Epithelial cell of umbilical artery (primary cell): ENCODE measurements around the gene TSSK6. TPM values are rescaled to one million over a fixed set of nuclear protein-coding genes. Genes with fewer than 3 reads are reported as not detected.

Experiments used
- total RNA-seq: library from RNA; depleted of rRNA; stranded (reverse); fragments of >200 nt; gene quantifications from 2 replicates; pipeline ENCODE4 v1.2.3, GENCODE V29; 2014

Gene TSSK6
- 0.32 and 0.76 TPM in 2 replicates for total RNA-seq

GRCh38 chr19:19514881-19515641 lies at the start of gene TSSK6:
Gene TSSK6, minus strand, starts transcription at chr19:19515548. Its CDS starts 121 bp downstream, at chr19:19515427.

GRCh38 chr19:19538061-19538784 lies 22.9 kb upstream of the TSSK6 start, which contains the start of gene CILP2:
Gene CILP2, plus strand, starts transcription at chr19:19538265. Its CDS starts 85 bp downstream, at chr19:19538350.

DNA sequence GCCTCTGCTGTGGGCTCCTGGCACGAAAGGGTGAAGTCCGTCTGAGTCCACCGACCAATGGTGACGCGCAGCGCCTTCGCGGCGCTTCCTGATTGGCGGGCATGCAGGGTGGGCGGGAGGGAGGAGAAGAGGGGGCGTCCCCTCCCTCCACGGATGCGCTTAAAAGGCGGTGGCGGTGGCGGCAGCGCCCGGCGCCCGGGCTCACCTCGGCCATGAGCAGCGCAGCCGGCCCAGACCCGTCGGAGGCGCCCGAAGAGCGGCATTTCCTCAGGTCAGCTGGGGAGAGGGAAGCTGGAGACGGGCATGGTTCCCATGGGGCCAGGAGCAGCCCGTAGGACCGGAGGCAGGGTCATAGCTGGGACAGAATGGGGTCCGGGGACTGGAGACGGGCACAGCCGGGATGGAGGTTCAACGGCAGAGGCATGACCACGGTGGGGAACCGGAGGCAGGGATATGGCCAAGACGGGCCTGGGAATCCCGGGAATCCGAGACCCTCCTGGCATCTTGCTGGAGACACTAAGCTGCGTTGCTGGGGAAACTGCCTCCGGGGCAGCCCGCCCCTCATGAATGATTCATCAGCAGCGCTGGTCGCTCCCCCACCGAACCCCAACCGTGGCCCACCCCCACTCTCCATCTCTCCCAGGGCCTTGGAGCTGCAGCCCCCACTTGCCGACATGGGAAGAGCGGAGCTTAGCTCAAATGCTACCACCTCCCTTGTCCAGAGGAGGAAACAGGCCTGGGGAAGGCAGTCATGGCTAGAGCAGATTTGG lies 13.6 kb upstream of the TSSK6 start, which contains the start of gene YJEFN3:
TSS of gene YJEFN3 (plus strand) at position 191 of the 770 bp plus-strand sequence. CDS start at position 213, 22 bp downstream.

GRCh38 chr19:19515642-19516519 lies 533 bp upstream of the TSSK6 start, which contains the start of gene NDUFA13:
Gene NDUFA13, plus strand, starts transcription at chr19:19516225. Its CDS starts 14 bp downstream, at chr19:19516239.

Other genes starting within 250 kb of the TSSK6 start
- gene TM6SF2, start 242.2 kb downstream of the TSSK6 start, total RNA-seq, result under 0.01 TPM in 1 of 2 replicates, not detected in the other
- 15.6 and 20.1 TPM in 2 replicates for gene SUGP1, start 195.0 kb downstream of the TSSK6 start, total RNA-seq
- gene MAU2, start 194.7 kb downstream of the TSSK6 start, total RNA-seq, result 24.7 and 27.4 TPM in 2 replicates
- gene GATAD2A, start 109.9 kb downstream of the TSSK6 start, total RNA-seq, result 46.8 and 51.0 TPM in 2 replicates
- gene NDUFA13, start 677 bp upstream of the TSSK6 start, total RNA-seq, result 50.8 and 253 TPM in 2 replicates
- gene YJEFN3, start 13.4 kb upstream of the TSSK6 start, total RNA-seq, result under 0.01 and 1.2 TPM in 2 replicates
- gene CILP2, start 22.7 kb upstream of the TSSK6 start, total RNA-seq, result not detected in 2 replicates
- gene PBX4, start 103.1 kb upstream of the TSSK6 start, total RNA-seq, result not detected in 2 replicates
- gene LPAR2, start 112.7 kb upstream of the TSSK6 start, total RNA-seq, result 0.30 and 0.32 TPM in 2 replicates
- 4.3 and 10.7 TPM in 2 replicates for gene GMIP, start 128.1 kb upstream of the TSSK6 start, total RNA-seq
- 21.6 and 49.7 TPM in 2 replicates for gene ATP13A1, start 148.1 kb upstream of the TSSK6 start, total RNA-seq
- gene ZNF101, start 153.3 kb upstream of the TSSK6 start, total RNA-seq, result 8.1 and 13.4 TPM in 2 replicates
- 4.9 and 5.3 TPM in 2 replicates for gene ZNF14, start 217.6 kb upstream of the TSSK6 start, total RNA-seq